HCT116 (cell line): Measurements from ENCODE around the gene CAMP. TPM values are rescaled to one million over a fixed set of nuclear protein-coding genes. Genes with fewer than 3 reads are reported as not detected.

Experiments
- ATAC-seq: fragments of 200-7000 bp; cut with Tn5 transposase; 2 replicates; pipeline ENCODE4 v1.9.1; 2020; ENCODE audit warnings: mild to moderate bottlenecking, moderate library complexity
- BruUV-seq: library from RNA; stranded (reverse); fragments of 400-500 nt; replicated peaks from 2 replicates; lab custom pipeline; 2021; lab: Mats Ljungman, UMichigan
- CTCF ChIA-PET: fragments of 300-600 bp; sonication (Branson Sonifier 250); formaldehyde crosslinking; loops from one replicate; lab custom pipeline; 2021; ENCODE audit warnings: antibody characterized with exemption; lab: Charles Lee
- POLR2A ChIA-PET: fragments of 300-600, 350-600 bp; sonication (Branson Sonifier 250); formaldehyde crosslinking; loops from one replicate; lab custom pipeline; 2021; ENCODE audit warnings: antibody characterized with exemption; lab: Charles Lee
- RAD21 ChIA-PET, 2 experiments: fragments of 300-600 bp; sonication (Branson Sonifier 250); formaldehyde crosslinking; loops; one replicate each; lab custom pipeline; 2023; ENCODE audit warnings: low total read pairs in 2 of 2; ENCODE audit not compliant: uncharacterized antibody in 2 of 2, unreplicated experiment in 2 of 2, low non-redundant PET in 1 of 2; lab: Charles Lee
- DNase-seq: peaks from one replicate; pipeline ENCODE4 v3.0.0-alpha.2; 2010; ENCODE audit warnings: low read depth, low spot score
- H2AFZ ChIP-seq: fragments of 200-600 bp; shearing (Covaris generic), sonication (generic); 2 replicates; pipeline ENCODE4 v1.6.1; 2017; ENCODE audit warnings: low read depth, mixed run types, mixed read lengths, antibody characterized with exemption, low read length; ENCODE audit not compliant: poor library complexity, severe bottlenecking
- H3K27ac ChIP-seq: 2 replicates; pipeline ENCODE4 v1.5.1; 2012; ENCODE audit warnings: low read depth, low read length
- H3K27me3 ChIP-seq: fragments of 200-600 bp; sonication (generic); 2 replicates; pipeline ENCODE4 v1.6.1; 2016; ENCODE audit warnings: mixed run types, low read length, mixed read lengths; ENCODE audit not compliant: insufficient read depth
- H3K36me3 ChIP-seq, 2 experiments: fragments of 200-500 bp in 1 of 2; fragments of 200-600 bp in 1 of 2; sonication (Bioruptor generic) in 1 of 2; sonication (generic) in 1 of 2; 2 replicates each; pipeline versions ENCODE4 v1.5.1 to v1.6.1; 2014 to 2016; ENCODE audit warnings: low read length in 2 of 2, inconsistent platforms in 1 of 2, mixed read lengths in 1 of 2, mixed run types in 1 of 2; ENCODE audit not compliant: insufficient read depth in 2 of 2, control insufficient read depth in 1 of 2
- H3K4me1 ChIP-seq, 2 experiments: fragments of 200-600 bp in 1 of 2; sonication (generic) in 1 of 2; 2 replicates each; pipeline versions ENCODE4 v1.5.1 to v1.6.1; 2012 to 2017; ENCODE audit warnings: low read length in 2 of 2, inconsistent platforms in 1 of 2, mild to moderate bottlenecking in 1 of 2, mixed read lengths in 1 of 2, mixed run types in 1 of 2, moderate library complexity in 1 of 2; ENCODE audit not compliant: insufficient read depth in 2 of 2, control insufficient read depth in 1 of 2
- H3K4me2 ChIP-seq: fragments of 200-600 bp; sonication (generic); 2 replicates; pipeline ENCODE4 v1.6.1; 2017; ENCODE audit warnings: mixed run types, low read length, mixed read lengths
- H3K4me3 ChIP-seq, 2 experiments: fragments of 200-600 bp in 1 of 2; sonication (generic) in 1 of 2; replicated peaks in 1 of 2; 2 replicates each; pipeline ENCODE4 v1.5.1; 2011 to 2016; ENCODE audit warnings: low read length in 2 of 2, control low read depth in 1 of 2, low read depth in 1 of 2, mild to moderate bottlenecking in 1 of 2, mixed read lengths in 1 of 2, mixed run types in 1 of 2
- H3K79me2 ChIP-seq: fragments of 200-600 bp; sonication (generic); 2 replicates; pipeline ENCODE4 v1.6.1; 2017; ENCODE audit warnings: mild to moderate bottlenecking, mixed run types, low read length, moderate library complexity, mixed read lengths; ENCODE audit not compliant: insufficient read depth
- H3K9ac ChIP-seq: fragments of 200-600 bp; sonication (generic); 2 replicates; pipeline ENCODE4 v1.6.1; 2016; ENCODE audit warnings: low read length, mixed read lengths
- H3K9me2 ChIP-seq: fragments of 200-600 bp; sonication (generic), shearing (Covaris generic); 2 replicates; pipeline ENCODE4 v1.6.1; 2017; ENCODE audit warnings: mixed run types, mild to moderate bottlenecking, moderate library complexity; ENCODE audit not compliant: insufficient read depth
- H3K9me3 ChIP-seq, 2 experiments: fragments of 200-500 bp in 1 of 2; fragments of 200-600 bp in 1 of 2; sonication (Bioruptor generic) in 1 of 2; sonication (generic) in 1 of 2; 2 replicates each; pipeline ENCODE4 v1.6.1; 2014 to 2017; ENCODE audit warnings: low read length in 2 of 2, mixed read lengths in 2 of 2, inconsistent platforms in 1 of 2, low read depth in 1 of 2, mild to moderate bottlenecking in 1 of 2, mixed run types in 1 of 2, moderate library complexity in 1 of 2; ENCODE audit not compliant: control insufficient read depth in 1 of 2, insufficient read depth in 1 of 2
- H4K20me1 ChIP-seq: fragments of 200-600 bp; sonication (generic), shearing (Covaris generic); 2 replicates; pipeline ENCODE4 v1.6.1; 2017; ENCODE audit warnings: mixed run types, mild to moderate bottlenecking, moderate library complexity; ENCODE audit not compliant: insufficient read depth
- CBX3 ChIP-seq: IDR thresholded peaks from 2 replicates; pipeline ENCODE4 v1.6.1; 2012; ENCODE audit warnings: low read depth
- CEBPB ChIP-seq: IDR thresholded peaks from 2 replicates; pipeline ENCODE4 v1.6.1; 2012; ENCODE audit warnings: low read depth
- ELF1 ChIP-seq: IDR thresholded peaks from 2 replicates; pipeline ENCODE4 v1.6.1; 2012; ENCODE audit warnings: low read depth, borderline replicate concordance
- EZH2 ChIP-seq: fragments of 200-600 bp; sonication (generic); IDR thresholded peaks from 2 replicates; pipeline ENCODE4 v1.6.1; 2017; ENCODE audit warnings: antibody characterized with exemption, mixed run types
- EZH2phosphoT487 ChIP-seq: fragments of 200-600 bp; IDR thresholded peaks from 2 replicates; pipeline ENCODE4 v1.6.1; 2018; ENCODE audit warnings: antibody characterized with exemption, borderline replicate concordance
- FOSL1 ChIP-seq: IDR thresholded peaks from 2 replicates; pipeline ENCODE4 v1.6.1; 2012; ENCODE audit warnings: low read depth
- JUND ChIP-seq: IDR thresholded peaks from 2 replicates; pipeline ENCODE4 v1.6.1; 2012
- POLR2A ChIP-seq: IDR thresholded peaks from 2 replicates; pipeline ENCODE4 v1.7.0; 2011; ENCODE audit warnings: borderline replicate concordance; ENCODE audit not compliant: insufficient read depth, insufficient read length; ENCODE audit errors: extremely low read depth
- POLR2AphosphoS5 ChIP-seq: IDR thresholded peaks from 2 replicates; pipeline ENCODE4 v1.6.1; 2011; ENCODE audit warnings: mild to moderate bottlenecking, low read depth, low read length, moderate library complexity
- RAD21 ChIP-seq: IDR thresholded peaks from 2 replicates; pipeline ENCODE4 v1.6.1; 2012; ENCODE audit warnings: low read depth, mild to moderate bottlenecking
- TCF7L2 ChIP-seq: IDR thresholded peaks from 2 replicates; pipeline ENCODE4 v1.7.0; 2011; ENCODE audit warnings: borderline replicate concordance, inconsistent platforms; ENCODE audit not compliant: insufficient read depth, insufficient read length; ENCODE audit errors: extremely low read depth
- YY1 ChIP-seq: IDR thresholded peaks from 2 replicates; pipeline ENCODE4 v1.6.1; 2011; ENCODE audit warnings: low read length, low read depth, moderate library complexity, mild to moderate bottlenecking; ENCODE audit not compliant: insufficient replicate concordance; ENCODE audit errors: extremely low read depth
- ZNF274 ChIP-seq: fragments of 200-500 bp; sonication (Bioruptor generic); IDR thresholded peaks from 2 replicates; pipeline ENCODE4 v1.6.1; 2014; ENCODE audit warnings: mild to moderate bottlenecking, low read depth, low read length, inconsistent platforms
- intact Hi-C: fragments of 100-400 bp; cut with micrococcal nuclease; formaldehyde crosslinking; loops from 2 replicates; pipeline ENCODE4 v1.10.0; 2022
- total RNA-seq: library from RNA; stranded (reverse); gene quantifications from one replicate; pipeline ENCODE4 v1.2.1, GENCODE V29; 2021; ENCODE audit not compliant: unreplicated experiment
- TF ChIP-seq, protein P1 (sequence below), 3 experiments: fragments of 200-600 bp in 1 of 3; sonication (generic) in 1 of 3; IDR thresholded peaks in 2 of 3; conservative IDR thresholded peaks in 1 of 3; 2 replicates each; pipeline ENCODE4 v1.5.1; 2012 to 2017; ENCODE audit warnings: low read depth in 2 of 3, low read length in 2 of 3, antibody characterized with exemption in 1 of 3, borderline replicate concordance in 1 of 3, control low read depth in 1 of 3, mild to moderate bottlenecking in 1 of 3, mixed read lengths in 1 of 3, mixed run types in 1 of 3, moderate library complexity in 1 of 3; ENCODE audit not compliant: insufficient read depth in 1 of 3
- TF ChIP-seq, protein P2 (sequence below): IDR thresholded peaks from 2 replicates; pipeline ENCODE4 v1.6.1; 2012

The CAMP gene
- total RNA-seq, 1 experiment from 2014 or later = not detected

DNA sequence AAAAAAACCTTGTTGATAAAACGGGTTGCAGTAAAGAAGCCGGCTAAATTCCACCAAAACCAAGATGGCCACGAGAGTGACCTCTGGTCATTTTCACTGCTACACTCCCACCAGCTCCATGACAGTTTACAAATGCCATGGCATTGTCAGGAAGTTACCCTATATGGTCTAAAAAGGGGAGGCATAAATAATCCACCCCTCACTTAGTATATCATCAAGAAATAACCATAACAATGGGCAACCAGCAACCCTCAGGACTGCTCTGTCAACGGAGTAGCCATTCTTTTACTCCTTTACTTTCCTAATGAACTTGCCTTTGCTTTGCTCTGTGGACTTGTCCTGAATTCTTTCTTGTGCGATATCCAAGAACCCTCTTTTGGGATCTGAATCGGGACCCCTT is 20.7 kb upstream of the CAMP start:
- no peak overlapping the region for H3K27ac ChIP-seq
- ChIA-PET RAD21 (no interaction called here), POLR2A (no interaction called here), CTCF (no interaction called here)
- BruUV-seq = no TSS peak
- no peak overlapping the region for H2AFZ ChIP-seq
- H3K4me2 ChIP-seq = no peak overlapping the region
- no peaks in the 10 kb centered on the region for H3K9me2 ChIP-seq
- no peak for DNase-seq
- ATAC-seq = no peak
- H3K9ac ChIP-seq = no peak overlapping the region
- H3K36me3 ChIP-seq = no peaks in the 10 kb centered on the region
- H3K27me3 ChIP-seq = no peaks in the 10 kb centered on the region
- H3K79me2 ChIP-seq = no peaks in the 10 kb centered on the region
- H3K4me3 ChIP-seq = no peak overlapping the region
- no peaks in the 10 kb centered on the region for H3K4me1 ChIP-seq
- H3K9me3 ChIP-seq = no peaks in the 10 kb centered on the region
- no peak for TF ChIP-seq JUND
- no peak for TF ChIP-seq TCF7L2
- TF ChIP-seq ZNF274 = no peak
- TF ChIP-seq CEBPB = no peak
- intact Hi-C loops = no loop called here
- H4K20me1 ChIP-seq = no peaks in the 10 kb centered on the region

DNA sequence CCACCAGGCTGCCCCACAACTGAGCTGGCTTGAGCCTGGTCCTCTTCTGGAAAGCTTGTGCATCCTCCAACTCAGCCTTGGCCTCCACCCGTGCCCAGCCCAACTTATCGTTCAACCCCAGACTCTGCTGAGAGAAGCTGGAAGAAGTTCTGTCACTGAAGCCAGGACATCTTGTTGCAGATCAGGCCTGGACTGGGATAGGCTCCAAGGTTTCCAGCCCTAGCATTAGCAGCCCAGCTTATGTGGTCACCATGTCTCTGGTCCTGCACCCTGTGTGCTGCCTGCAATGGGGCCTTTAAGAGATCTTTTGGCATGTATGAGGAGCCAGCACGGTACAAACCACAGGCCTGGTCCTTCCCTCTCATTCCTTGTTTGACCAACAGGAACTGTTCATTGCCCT is 15.2 kb upstream of the CAMP start:
- H4K20me1 ChIP-seq = no peaks in the 10 kb centered on the region
- no peaks in the 10 kb centered on the region for H3K79me2 ChIP-seq
- ATAC-seq (no peak), DNase-seq (no peak)
- no TSS peak for BruUV-seq
- ChIA-PET CTCF (no interaction called here), POLR2A (no interaction called here), RAD21 (no interaction called here)
- H3K9me3 ChIP-seq = no peaks in the 10 kb centered on the region
- no peaks in the 10 kb centered on the region for H3K36me3 ChIP-seq
- no peak overlapping the region for H3K9ac ChIP-seq
- H3K4me2 ChIP-seq = no peak overlapping the region
- H3K27ac ChIP-seq = no peak overlapping the region
- H3K4me3 ChIP-seq = no peak overlapping the region
- no peak overlapping the region for H2AFZ ChIP-seq
- H3K4me1 ChIP-seq = no peaks in the 10 kb centered on the region
- H3K9me2 ChIP-seq = no peaks in the 10 kb centered on the region
- no peaks in the 10 kb centered on the region for H3K27me3 ChIP-seq
- TF ChIP-seq ELF1 = no peak
- no peak for TF ChIP-seq POLR2A
- TF ChIP-seq TCF7L2 = no peak
- TF ChIP-seq, protein P1, sequence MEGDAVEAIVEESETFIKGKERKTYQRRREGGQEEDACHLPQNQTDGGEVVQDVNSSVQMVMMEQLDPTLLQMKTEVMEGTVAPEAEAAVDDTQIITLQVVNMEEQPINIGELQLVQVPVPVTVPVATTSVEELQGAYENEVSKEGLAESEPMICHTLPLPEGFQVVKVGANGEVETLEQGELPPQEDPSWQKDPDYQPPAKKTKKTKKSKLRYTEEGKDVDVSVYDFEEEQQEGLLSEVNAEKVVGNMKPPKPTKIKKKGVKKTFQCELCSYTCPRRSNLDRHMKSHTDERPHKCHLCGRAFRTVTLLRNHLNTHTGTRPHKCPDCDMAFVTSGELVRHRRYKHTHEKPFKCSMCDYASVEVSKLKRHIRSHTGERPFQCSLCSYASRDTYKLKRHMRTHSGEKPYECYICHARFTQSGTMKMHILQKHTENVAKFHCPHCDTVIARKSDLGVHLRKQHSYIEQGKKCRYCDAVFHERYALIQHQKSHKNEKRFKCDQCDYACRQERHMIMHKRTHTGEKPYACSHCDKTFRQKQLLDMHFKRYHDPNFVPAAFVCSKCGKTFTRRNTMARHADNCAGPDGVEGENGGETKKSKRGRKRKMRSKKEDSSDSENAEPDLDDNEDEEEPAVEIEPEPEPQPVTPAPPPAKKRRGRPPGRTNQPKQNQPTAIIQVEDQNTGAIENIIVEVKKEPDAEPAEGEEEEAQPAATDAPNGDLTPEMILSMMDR (IDR thresholded peaks at IDR 0.05 in 2 of 3, conservative IDR thresholded peaks at IDR 0.05 in 1 of 3; ENCODE audit: borderline replicate concordance in 1 of 3, insufficient read depth in 1 of 3, low read depth in 2 of 3, low read length in 2 of 3) = no peak
- TF ChIP-seq EZH2phosphoT487 = no peak
- no peak for TF ChIP-seq POLR2AphosphoS5
- TF ChIP-seq FOSL1 = no peak
- TF ChIP-seq, protein P2, sequence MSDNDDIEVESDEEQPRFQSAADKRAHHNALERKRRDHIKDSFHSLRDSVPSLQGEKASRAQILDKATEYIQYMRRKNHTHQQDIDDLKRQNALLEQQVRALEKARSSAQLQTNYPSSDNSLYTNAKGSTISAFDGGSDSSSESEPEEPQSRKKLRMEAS = no peak
- TF ChIP-seq RAD21 = no peak
- TF ChIP-seq YY1 = no peak
- TF ChIP-seq CBX3 = no peak
- no peak for TF ChIP-seq EZH2
- intact Hi-C loops = no loop called here
